ENCODE data around the gene TP53TG5.

GRCh38 chr20:45410887-45411286 lies 32.8 kb upstream of the TP53TG5 start:
- TF ChIP-seq, protein P1, sequence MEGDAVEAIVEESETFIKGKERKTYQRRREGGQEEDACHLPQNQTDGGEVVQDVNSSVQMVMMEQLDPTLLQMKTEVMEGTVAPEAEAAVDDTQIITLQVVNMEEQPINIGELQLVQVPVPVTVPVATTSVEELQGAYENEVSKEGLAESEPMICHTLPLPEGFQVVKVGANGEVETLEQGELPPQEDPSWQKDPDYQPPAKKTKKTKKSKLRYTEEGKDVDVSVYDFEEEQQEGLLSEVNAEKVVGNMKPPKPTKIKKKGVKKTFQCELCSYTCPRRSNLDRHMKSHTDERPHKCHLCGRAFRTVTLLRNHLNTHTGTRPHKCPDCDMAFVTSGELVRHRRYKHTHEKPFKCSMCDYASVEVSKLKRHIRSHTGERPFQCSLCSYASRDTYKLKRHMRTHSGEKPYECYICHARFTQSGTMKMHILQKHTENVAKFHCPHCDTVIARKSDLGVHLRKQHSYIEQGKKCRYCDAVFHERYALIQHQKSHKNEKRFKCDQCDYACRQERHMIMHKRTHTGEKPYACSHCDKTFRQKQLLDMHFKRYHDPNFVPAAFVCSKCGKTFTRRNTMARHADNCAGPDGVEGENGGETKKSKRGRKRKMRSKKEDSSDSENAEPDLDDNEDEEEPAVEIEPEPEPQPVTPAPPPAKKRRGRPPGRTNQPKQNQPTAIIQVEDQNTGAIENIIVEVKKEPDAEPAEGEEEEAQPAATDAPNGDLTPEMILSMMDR (IDR thresholded peaks at IDR 0.05): no peak
- no peak for TF ChIP-seq POLR2A (IDR thresholded peaks at IDR 0.05)

Measured in esophagus squamous epithelium (tissue), 4 donors.